ENCODE results near the gene REN.

REN gene

GRCh38 chr1:204147406-204148383 is 18.4 kb downstream of the REN start:
- FAIRE-seq (no peak), DNase-seq (ENCODE audit: insufficient read length, low spot score) (no peak)
- TF ChIP-seq CTCF (IDR thresholded peaks at IDR 0.05; ENCODE audit: insufficient read depth, missing control alignments), result no peak

- no peak for TF ChIP-seq CTCF (IDR thresholded peaks at IDR 0.05; ENCODE audit: insufficient read depth, missing control alignments)
- FAIRE-seq, result no peak
- no peak for DNase-seq (ENCODE audit: insufficient read length, low spot score)
Measured at GRCh38 chr1:204146965-204147364, 19.2 kb downstream of the REN start.

GRCh38 chr1:204146309-204146708 is 19.8 kb downstream of the REN start:
- DNase-seq (ENCODE audit: insufficient read length, low spot score) (no peak), FAIRE-seq (no peak)
- no peak for TF ChIP-seq CTCF (IDR thresholded peaks at IDR 0.05; ENCODE audit: insufficient read depth, missing control alignments)

GRCh38 chr1:204145033-204145504 is 21.1 kb downstream of the REN start:
- FAIRE-seq (peak; percentile 98), DNase-seq (ENCODE audit: insufficient read length, low spot score) (peak; percentile 78)
- TF ChIP-seq CTCF (IDR thresholded peaks at IDR 0.05; ENCODE audit: insufficient read depth, missing control alignments), result no peak

GRCh38 chr1:204143276-204144041 is 22.7 kb downstream of the REN start:
- no peak for FAIRE-seq

More at GRCh38 chr1:204143276-204144041, 22.7 kb downstream of the REN start:
- no peak for DNase-seq (ENCODE audit: insufficient read length, low spot score)
- no peak for TF ChIP-seq CTCF (IDR thresholded peaks at IDR 0.05; ENCODE audit: insufficient read depth, missing control alignments)
